ENCODE results near the gene OSBPL2. TPM values are rescaled to one million over a fixed set of nuclear protein-coding genes. Genes with fewer than 3 reads are reported as not detected.

OSBPL2 gene
- total RNA-seq, 4 donors from 2014 or later = 52.8 to 86.7 (median 64.2) TPM

GRCh38 chr20:62202083-62202395 is 36.3 kb upstream of the OSBPL2 start:
- peak overlapping the region in 1 of 4 donors; percentile 74 for H3K27ac ChIP-seq
- peaks cover 0 to 57% (median 0%) of the 10 kb centered on the region in 3 donors for H3K36me3 ChIP-seq
- DNase-seq = peak in 1 of 3 donors; percentile 20
- no peak overlapping the region for H3K4me3 ChIP-seq
- no peaks in the 10 kb centered on the region for H3K27me3 ChIP-seq
- peaks cover 0 to 19% (median 0%) of the 10 kb centered on the region in 4 donors for H3K4me1 ChIP-seq
- no peak for TF ChIP-seq POLR2A (IDR thresholded peaks at IDR 0.05)
- no peak for TF ChIP-seq CTCF (IDR thresholded peaks at IDR 0.05)
- H3K9me3 ChIP-seq = no peaks in the 10 kb centered on the region

GRCh38 chr20:62202676-62203377 is 35.5 kb upstream of the OSBPL2 start:
- H3K36me3 ChIP-seq = peaks cover 0 to 49% (median 0%) of the 10 kb centered on the region in 3 donors
- DNase-seq = peak in 1 of 3 donors; percentile 40
- H3K9me3 ChIP-seq = no peaks in the 10 kb centered on the region
- no peak for TF ChIP-seq POLR2A (IDR thresholded peaks at IDR 0.05)
- no peak for TF ChIP-seq CTCF (IDR thresholded peaks at IDR 0.05)
- peak overlapping the region in 1 of 4 donors; percentile 17 for H3K27ac ChIP-seq
- no peak overlapping the region for H3K4me3 ChIP-seq
- no peaks in the 10 kb centered on the region for H3K27me3 ChIP-seq
- peaks cover 0 to 19% (median 0%) of the 10 kb centered on the region in 4 donors for H3K4me1 ChIP-seq

GRCh38 chr20:62203378-62204030 is 34.8 kb upstream of the OSBPL2 start:
- peaks cover 0 to 42% (median 0%) of the 10 kb centered on the region in 3 donors for H3K36me3 ChIP-seq
- no peak overlapping the region for H3K27ac ChIP-seq
- no peak overlapping the region for H3K4me3 ChIP-seq

GRCh38 chr20:62205618-62206387 is 32.5 kb upstream of the OSBPL2 start:
- H3K27me3 ChIP-seq = no peaks in the 10 kb centered on the region
- peaks cover 0 to 22% (median 0%) of the 10 kb centered on the region in 3 donors for H3K36me3 ChIP-seq
- TF ChIP-seq POLR2A (IDR thresholded peaks at IDR 0.05) = no peak
- TF ChIP-seq CTCF (IDR thresholded peaks at IDR 0.05) = no peak
- no peak overlapping the region for H3K27ac ChIP-seq
- DNase-seq = peak in 1 of 3 donors; percentile 43
- H3K4me3 ChIP-seq = no peak overlapping the region
- H3K9me3 ChIP-seq = no peaks in the 10 kb centered on the region
- H3K4me1 ChIP-seq = peaks cover 0 to 18% (median 0%) of the 10 kb centered on the region in 4 donors

More at GRCh38 chr20:62203378-62204030, 34.8 kb upstream of the OSBPL2 start:
- Histone ChIP-seq H3K4me1 (peaks cover 0 to 19% (median 0%) of the 10 kb centered on the region in 4 donors), H3K27me3 (no peaks in the 10 kb centered on the region), H3K9me3 (no peaks in the 10 kb centered on the region)
- no peak for TF ChIP-seq POLR2A (IDR thresholded peaks at IDR 0.05)
- no peak for TF ChIP-seq CTCF (IDR thresholded peaks at IDR 0.05)
- DNase-seq = peak in 1 of 3 donors; percentile 25

- Histone ChIP-seq H3K4me1 (peaks cover 0 to 13% (median 0%) of the 10 kb centered on the region in 4 donors), H3K9me3 (no peaks in the 10 kb centered on the region), H3K4me3 (no peak overlapping the region), H3K36me3 (peaks cover 0 to 17% (median 0%) of the 10 kb centered on the region in 3 donors), H3K27ac (no peak overlapping the region), H3K27me3 (no peaks in the 10 kb centered on the region)
- no peak for DNase-seq
- TF ChIP-seq CTCF (IDR thresholded peaks at IDR 0.05) = no peak
- TF ChIP-seq POLR2A (IDR thresholded peaks at IDR 0.05) = no peak
Observed at GRCh38 chr20:62206388-62206775, 31.9 kb upstream of the OSBPL2 start.
